ENCODE data around the gene EXD1. TPM values are rescaled to one million over a fixed set of nuclear protein-coding genes. Genes with fewer than 3 reads are reported as not detected.
"Not testable (repeated sequence)": the region's sequence is repeated elsewhere in the genome, so short reads cannot be mapped to it uniquely, and the experiment has no call there.

The EXD1 gene
- not detected for polyA plus RNA-seq (2013, experiment 1 of 2; ENCODE audit: insufficient read length)
- polyA plus RNA-seq (2013, experiment 2 of 2; ENCODE audit: insufficient read length): not detected

DNA sequence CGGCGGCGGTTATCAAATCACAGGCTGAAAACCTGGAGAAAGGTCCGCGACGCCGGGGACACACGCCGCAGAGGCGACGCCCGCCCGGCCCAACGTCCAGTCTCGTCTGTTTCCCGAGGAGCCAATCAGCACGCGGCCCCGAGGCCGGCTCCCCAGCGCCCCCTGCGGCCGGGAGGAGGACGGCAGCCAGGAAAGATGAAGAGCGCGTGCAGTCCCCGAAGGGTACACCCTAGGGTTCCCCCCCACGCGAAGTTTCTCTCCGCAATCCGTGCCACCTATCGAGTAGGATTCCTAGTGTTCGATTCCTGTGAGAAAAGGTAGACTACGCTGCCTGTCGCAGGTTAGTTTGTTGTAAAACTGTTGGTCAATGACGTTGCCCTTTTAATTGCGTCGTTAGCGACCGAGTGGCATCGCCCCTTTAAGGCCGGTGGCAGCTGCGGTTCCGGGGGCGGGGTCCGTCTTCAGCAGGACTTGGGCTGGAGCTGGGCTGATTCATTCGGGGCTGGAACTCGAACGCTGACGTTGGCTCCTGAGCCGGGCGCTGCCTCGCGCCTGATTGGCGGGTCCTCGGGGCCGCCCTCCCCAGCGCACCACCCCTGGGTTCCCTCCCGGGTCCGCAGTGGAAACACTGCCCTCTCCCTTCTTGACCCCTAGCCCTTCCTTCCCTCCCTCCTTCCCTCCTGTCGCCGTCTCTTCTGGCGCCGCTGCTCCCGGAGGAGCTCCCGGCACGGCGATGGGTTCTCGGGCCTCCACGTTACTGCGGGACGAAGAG, at the start of gene EXD1, which contains the start of gene CHP1:
Gene EXD1, minus strand, starts transcription at position 108 of the 772 bp plus-strand sequence. CDS start 4,182 bp downstream, outside the sequence.
Gene CHP1, plus strand, starts transcription at position 619 of the 772 bp plus-strand sequence. Its CDS starts 115 bp downstream, at position 734.
- peak; percentile 98 for DNase-seq

GRCh38 chr15:41279535-41280283, 49.2 kb upstream of the EXD1 start:
- DNase-seq: no peak

DNA sequence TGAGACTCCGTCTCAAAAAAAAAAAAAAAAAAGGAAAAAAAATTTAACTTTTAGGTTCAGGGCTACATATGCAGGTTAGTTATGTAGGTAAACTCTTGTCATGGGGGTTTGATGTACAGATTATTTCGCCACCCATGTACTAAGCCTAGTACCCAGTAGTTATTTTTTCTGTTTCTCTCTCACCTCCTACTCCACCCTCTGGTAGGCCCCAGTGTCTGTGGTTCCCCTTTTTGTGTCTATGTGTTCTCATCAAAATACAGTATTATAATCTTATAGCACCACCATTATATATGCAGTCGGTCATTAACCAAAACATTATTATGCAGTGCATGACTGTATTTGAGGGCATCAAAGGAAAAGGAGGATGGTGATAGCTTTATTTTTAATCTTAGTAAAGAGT, 47.8 kb upstream of the EXD1 start:
- no peak for DNase-seq

DNA sequence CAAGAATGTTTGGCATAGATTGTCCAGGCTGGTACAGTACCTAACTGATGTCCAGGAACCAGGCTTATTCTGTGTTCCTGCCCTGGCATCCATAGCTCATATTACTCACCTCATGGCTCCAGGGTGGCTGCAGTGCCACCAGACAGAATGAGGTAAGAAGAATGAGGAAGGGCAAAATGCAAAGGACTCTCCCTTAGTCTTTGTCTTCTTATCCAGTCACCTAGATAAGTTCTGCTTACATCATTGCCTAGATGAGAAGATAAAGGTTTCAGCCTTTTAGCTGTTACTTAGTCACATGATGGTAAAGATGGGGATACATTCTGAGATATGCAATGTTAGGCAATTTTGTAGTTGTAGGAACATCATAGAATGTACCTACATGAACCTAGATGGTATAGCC, 46.3 kb upstream of the EXD1 start:
- DNase-seq: no peak

GRCh38 chr15:41269887-41270286, 39.3 kb upstream of the EXD1 start:
- DNase-seq: no peak

GRCh38 chr15:41263891-41264351, 33.4 kb upstream of the EXD1 start:
- peak; percentile 22 for DNase-seq

GRCh38 chr15:41262571-41262970, 32.0 kb upstream of the EXD1 start:
- no peak for DNase-seq

- DNase-seq: not testable (repeated sequence)
Measured at GRCh38 chr15:41260924-41261323, 30.4 kb upstream of the EXD1 start.

- no peak for DNase-seq
Measured at GRCh38 chr15:41259546-41260189, 29.1 kb upstream of the EXD1 start.

- no peak for DNase-seq
Measured at GRCh38 chr15:41258750-41259471, 28.4 kb upstream of the EXD1 start.

DNA sequence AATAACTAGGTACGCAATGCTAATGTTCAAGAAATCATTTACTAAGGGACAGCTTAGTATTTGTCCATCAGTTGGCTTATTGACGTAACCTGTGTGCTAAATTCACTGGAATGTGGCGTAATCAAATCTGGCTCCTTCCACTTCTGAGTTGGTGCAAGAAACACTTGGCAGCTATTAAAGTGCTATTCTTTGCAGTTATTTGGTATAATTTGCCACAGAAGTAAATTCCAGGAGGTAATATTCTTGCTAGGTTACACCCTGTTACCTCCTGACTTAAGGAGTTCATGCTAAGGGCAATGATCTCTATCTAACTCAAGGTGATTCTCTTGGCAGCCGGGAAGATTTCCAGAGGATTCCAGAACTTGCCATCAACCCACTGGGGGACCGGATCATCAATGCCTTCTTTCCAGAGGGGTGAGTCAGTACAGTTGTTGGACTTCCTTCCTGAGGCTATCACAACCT, 26.1 kb upstream of the EXD1 start:
- no peak for DNase-seq

DNA sequence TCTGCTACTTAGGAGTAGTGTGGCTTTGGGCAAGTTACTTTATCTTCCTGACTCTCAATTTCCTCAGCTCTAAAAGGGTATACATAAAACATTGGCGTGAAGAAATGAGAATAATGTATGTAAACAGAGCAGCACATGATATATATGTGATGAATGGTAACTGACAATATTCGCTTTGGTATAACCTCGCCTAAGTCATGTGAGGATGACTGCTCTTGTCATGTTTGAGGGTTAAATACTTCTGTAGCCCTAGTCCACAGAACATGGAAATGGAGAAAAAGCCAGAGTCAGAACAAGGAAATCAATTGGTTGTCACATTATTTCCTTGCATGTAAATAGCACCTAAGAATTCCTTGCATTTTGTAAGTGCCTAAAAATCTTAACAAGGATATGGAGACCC, 25.5 kb upstream of the EXD1 start:
- DNase-seq: no peak

GRCh38 chr15:41254560-41254959, 24.0 kb upstream of the EXD1 start:
- DNase-seq: no peak

GRCh38 chr15:41251411-41251810, 20.9 kb upstream of the EXD1 start:
- no peak for DNase-seq

DNA sequence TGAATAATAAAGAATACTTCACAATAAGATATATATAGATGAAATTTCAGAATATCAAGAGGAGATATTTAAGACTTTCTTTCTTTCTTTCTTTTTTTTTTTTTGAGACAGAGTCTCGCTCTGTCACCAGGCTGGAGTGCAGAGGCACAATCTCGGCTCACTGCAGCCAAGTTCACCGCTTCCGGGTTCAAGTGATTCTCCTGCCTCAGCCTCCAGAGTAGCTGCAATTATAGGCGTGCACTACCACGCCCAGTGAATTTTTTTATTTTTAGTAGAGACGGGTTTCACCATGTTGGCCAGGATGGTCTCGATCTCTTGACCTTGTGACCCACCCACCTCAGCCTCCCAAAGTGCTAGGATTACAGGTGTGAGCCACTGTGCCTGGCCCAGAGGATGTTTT, 20.2 kb upstream of the EXD1 start:
- DNase-seq: not testable (repeated sequence)

DNA sequence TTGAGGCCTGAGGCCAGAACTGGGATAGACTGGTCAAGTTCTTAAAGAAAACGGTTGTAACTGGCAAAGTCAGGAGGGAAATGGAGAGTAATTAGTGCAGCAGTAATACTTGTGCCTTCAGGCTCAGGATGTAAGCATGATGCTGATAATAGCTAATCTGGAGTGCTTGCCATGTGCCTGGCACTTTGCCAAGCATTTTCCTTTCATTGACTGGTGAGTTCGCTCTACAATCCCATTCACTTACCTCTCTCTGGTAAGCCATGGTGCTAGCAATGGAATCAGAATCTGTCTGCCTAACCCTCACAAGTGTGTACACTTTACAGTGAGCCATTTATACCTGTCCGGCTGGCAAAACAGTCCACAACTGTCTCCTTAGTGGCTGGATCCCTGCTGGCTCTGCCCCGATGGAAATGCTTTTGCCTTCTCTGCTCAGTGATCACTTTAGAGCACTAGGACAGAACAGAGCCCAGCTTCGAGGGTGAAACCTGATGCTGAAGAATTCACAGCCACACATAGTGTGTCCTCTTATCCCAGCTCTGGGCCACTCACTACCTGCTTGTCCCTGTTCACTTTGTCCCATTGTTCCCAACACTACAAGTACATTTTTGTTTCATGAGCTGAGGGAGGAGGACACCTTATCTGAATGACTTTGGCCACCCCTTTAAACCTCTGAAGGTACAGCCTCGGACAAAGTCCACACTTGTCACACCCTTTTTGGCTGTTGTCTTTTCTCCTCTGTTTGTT, 10.8 kb upstream of the EXD1 start:
- DNase-seq: no peak

DNA sequence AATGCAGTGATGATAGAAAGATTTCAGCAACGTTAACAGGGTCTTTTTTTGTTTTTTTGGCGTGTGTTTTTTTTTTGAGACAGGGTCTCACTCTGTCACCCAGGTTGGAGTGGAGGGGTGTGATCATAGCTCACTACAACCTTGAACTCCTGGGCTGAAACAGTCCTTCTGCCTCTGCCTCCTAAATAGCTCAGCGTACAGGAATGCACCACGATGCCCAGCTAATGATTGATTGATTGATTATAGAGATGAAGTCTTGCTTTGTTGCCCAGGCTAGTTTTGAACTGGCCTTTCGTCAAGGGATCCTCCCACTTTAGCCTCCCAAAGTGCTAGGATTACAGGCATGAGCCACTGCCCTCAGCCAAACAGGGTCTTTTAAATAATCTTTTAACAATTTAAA, 7.5 kb upstream of the EXD1 start:
- no peak for DNase-seq

GRCh38 chr15:41235929-41236328, 5.4 kb upstream of the EXD1 start:
- no peak for DNase-seq

GRCh38 chr15:41235228-41235627, 4.7 kb upstream of the EXD1 start:
- not testable (repeated sequence) for DNase-seq

- peak; percentile 46 for DNase-seq
Measured at GRCh38 chr15:41233367-41233771, 2.8 kb upstream of the EXD1 start.
